Measurements from ENCODE around the gene CAPN9.

The CAPN9 gene

DNA sequence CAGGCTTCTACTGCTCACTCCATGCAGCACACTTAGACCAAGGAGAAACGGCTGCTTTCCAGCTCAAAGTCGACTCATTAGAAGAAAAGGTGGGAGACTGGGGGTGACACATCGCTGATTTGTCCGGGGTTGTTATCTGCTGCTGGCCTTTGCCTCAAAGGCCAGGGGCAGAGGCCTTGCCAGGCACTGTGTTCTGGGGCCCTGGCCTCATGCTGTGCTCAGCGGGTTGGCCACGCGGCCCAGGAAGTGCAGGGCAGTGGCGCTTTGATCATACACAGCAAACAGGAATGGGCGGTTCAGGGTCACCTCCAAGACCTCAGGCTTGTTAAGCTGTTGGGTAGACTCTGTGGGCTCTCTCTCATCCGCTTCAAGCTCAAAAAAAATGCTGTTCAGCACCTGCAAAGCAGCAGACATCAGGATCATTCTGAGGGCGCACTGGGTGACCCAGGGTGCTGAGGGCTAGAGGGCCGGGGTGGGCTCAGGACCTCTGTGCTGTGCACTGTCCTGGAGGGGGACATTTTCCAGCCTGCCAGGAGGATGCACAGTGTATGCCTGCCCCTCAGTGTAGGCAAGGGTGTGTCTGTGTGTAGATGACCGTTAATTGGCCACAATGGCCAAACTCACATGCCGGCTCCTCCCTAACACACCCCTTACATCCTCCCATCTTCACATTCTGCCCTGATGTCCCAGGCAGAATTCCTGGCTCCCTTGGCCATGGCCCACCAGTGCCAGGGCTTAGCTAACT is 44.1 kb upstream of the CAPN9 start:
- TF ChIP-seq, protein P1, sequence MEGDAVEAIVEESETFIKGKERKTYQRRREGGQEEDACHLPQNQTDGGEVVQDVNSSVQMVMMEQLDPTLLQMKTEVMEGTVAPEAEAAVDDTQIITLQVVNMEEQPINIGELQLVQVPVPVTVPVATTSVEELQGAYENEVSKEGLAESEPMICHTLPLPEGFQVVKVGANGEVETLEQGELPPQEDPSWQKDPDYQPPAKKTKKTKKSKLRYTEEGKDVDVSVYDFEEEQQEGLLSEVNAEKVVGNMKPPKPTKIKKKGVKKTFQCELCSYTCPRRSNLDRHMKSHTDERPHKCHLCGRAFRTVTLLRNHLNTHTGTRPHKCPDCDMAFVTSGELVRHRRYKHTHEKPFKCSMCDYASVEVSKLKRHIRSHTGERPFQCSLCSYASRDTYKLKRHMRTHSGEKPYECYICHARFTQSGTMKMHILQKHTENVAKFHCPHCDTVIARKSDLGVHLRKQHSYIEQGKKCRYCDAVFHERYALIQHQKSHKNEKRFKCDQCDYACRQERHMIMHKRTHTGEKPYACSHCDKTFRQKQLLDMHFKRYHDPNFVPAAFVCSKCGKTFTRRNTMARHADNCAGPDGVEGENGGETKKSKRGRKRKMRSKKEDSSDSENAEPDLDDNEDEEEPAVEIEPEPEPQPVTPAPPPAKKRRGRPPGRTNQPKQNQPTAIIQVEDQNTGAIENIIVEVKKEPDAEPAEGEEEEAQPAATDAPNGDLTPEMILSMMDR (IDR thresholded peaks at IDR 0.05) = no peak
- no peak for TF ChIP-seq ZFX (IDR thresholded peaks at IDR 0.05; ENCODE audit: borderline replicate concordance)
- no peak overlapping the region for H3K27ac ChIP-seq

DNA sequence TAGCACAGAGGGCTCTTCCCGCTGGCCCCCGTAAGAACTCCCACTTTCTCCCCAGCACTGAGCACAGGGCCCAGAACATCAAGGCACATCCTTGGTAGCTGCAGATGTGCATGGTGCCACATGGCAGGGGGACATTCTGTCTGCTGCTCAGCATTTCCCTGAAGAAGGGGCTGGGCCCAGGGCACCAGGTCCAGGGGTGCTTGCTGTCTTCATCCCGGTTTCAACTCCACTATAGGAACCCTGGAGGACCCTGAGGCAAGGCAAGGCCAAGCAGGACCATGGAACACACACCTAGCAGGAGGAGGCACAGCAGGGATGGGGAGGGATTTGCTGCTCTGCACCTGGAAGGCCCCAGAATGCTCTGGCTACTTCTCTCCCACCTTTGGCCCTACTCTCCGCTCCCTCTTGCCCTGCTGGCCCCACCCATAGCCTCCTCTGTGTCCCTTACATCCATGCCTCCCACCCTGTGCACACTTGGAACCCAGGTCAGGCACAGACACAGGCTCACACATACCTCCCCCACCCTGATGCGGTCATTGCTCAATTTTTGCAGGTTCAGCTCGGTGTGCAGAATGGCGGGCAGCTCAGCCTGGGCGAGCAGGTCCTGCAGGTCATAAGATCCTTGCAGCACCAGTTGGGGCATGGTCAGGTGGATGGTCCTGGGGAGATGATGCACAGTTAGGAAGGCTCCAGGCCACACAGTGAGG is 43.4 kb upstream of the CAPN9 start:
- TF ChIP-seq ZFX (IDR thresholded peaks at IDR 0.05; ENCODE audit: borderline replicate concordance) = no peak
- TF ChIP-seq, protein P1 (IDR thresholded peaks at IDR 0.05) = no peak
- no peak overlapping the region for H3K27ac ChIP-seq

DNA sequence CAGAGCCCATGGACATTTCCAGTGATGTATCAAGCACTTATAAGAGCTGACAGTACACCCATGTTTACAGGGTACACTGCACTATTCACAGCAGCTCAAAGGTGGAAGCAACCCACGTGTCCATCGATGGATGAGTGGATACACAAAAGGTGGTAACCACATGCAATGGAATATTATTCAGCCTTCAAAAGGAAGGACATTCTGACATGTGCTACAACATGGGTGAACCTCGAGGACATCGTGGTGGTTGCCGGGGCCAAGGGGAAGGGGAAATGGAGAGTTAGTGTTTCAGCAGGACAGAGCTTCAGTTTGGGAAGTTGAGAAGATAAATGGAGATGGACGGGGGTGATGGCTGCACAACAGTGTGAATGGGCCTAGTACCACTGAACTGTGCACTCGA is 42.4 kb upstream of the CAPN9 start:
- no peak overlapping the region for H3K27ac ChIP-seq
- TF ChIP-seq, protein P1 (IDR thresholded peaks at IDR 0.05) = no peak

DNA sequence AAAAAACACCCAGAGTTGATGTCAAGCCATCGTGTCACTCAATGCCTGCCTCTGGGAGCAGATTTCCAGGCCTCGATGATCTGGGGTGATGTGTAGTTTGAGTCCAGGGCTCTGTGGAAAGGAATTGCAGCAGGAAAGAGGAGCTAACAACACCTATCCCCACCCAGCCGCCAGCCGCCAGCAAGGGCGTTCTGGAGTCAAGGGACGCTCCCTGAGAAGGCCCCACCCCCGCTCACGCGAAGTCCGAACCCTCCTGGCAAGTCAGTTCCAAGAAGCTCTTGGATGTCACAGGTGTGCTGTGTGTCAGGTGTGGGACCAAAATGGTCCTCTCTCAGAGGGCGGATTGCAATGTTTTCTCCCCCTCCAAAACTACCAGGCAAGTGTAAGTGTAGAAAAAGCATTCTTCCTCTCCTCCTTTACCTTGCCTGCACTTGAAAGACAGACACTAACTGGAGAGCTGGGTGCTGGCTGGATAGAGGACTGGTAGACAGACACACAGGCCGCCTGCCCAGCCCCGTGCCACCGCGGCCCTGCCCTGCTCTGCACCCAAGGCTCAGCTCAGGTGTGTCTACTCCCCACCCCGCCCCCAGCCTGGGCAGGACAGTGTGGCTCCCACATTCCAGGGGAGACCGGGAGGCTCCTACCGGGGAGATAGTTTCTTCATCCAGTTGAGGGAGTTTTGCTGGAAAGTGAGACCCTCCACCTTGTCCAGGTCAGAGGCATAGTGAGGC is 41.7 kb upstream of the CAPN9 start:
- no peak for TF ChIP-seq ZFX (IDR thresholded peaks at IDR 0.05; ENCODE audit: borderline replicate concordance)
- TF ChIP-seq, protein P1 (IDR thresholded peaks at IDR 0.05) = no peak
- no peak overlapping the region for H3K27ac ChIP-seq

DNA sequence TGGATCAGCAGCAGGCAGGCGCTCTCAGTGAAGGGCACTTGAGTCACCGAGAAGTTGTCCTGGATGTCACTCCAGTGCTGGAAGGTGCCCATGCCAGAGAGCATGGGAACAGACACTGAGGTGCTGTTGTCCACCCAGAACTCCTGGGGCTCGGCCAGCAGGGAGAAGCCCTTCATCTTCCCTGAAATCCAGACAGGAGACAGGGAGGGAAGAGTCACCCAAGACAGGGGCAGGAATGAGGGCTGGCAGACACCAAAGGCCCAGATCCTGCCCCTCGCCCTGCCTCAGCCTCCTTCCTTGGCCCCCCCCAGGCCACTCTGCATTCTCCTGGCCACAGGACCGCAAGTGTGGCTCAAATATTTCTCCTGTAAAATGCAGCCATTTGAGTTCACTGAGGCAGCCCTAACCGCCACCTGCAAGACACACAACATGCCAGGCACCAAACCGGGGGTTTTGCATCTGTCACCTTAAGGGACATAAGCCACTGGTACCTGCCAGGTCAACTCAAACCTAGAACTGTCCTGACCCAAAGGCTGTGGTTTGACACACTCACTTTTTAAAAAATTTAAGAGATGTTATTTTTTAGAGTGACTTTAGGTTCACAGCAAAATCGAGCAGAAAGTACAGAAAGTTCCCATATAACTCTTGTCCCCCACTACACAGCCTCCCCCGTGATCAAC is 41.0 kb upstream of the CAPN9 start:
- TF ChIP-seq, protein P1 (IDR thresholded peaks at IDR 0.05) = no peak
- no peak for TF ChIP-seq ZFX (IDR thresholded peaks at IDR 0.05; ENCODE audit: borderline replicate concordance)
- H3K27ac ChIP-seq = no peak overlapping the region

DNA sequence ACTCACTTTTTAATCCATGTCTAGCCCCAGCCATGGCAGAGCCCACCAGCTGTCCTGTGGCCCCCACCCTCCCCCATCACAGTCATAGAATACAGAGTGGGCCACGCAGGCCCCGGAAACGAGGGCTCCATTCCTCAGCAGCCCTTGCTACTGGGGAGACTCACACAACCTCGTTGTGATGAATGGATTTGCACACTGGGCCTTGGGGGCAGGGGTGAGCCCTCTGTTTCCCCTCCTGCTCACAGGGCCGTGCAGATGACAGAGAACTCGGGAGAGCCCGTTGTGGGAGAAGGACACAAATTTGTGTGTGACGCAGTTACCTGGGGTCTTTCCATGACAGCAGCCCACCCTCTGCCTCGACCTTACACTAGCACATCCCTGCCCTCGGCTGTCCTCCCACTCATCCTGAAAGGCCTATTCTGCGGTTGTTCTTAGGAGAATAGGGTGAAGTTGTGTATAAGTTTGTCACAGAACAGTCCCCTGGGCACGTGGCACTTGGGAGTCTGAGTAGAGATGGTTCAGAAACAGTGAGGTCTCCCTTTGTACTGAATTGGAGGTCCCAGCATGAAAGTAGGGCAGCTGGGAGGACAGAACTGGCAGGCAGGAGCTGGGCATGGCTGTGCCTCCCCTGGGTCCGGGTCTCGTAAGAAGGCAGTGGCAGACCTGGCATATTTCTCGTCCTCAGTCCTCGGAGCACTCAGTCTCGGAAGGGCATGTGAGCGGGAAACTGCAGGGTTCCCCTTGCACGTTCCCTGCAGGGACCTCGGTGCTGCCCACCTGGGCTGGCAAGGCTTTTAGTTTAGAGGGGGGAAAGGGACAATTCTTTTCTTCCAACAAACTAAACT is 40.1 kb upstream of the CAPN9 start:
- TF ChIP-seq ZFX (IDR thresholded peaks at IDR 0.05; ENCODE audit: borderline replicate concordance) = no peak
- TF ChIP-seq, protein P1 (IDR thresholded peaks at IDR 0.05) = no peak
- H3K27ac ChIP-seq = no peak overlapping the region

Data from 22Rv1 (cell line).